SU-DHL-6 (cell line): ENCODE measurements around the gene NR2F1-AS1.

Source experiments
- H2AFZ ChIP-seq: fragments of 200-600 bp; sonication (generic); 2 replicates; pipeline ENCODE4 v1.6.1; 2014; ENCODE audit warnings: low read depth, mild to moderate bottlenecking, moderate library complexity, mixed read lengths, antibody characterized with exemption, low read length; ENCODE audit not compliant: severe bottlenecking
- H3F3A ChIP-seq: fragments of 200-600 bp; shearing (Covaris generic); 2 replicates; pipeline ENCODE4 v1.6.0; 2016; ENCODE audit warnings: antibody characterized with exemption, mild to moderate bottlenecking; ENCODE audit not compliant: insufficient read depth
- H3K27ac ChIP-seq: fragments of 200-600 bp; sonication (generic); 2 replicates; pipeline ENCODE4 v1.5.1; 2016; ENCODE audit warnings: low read depth, mild to moderate bottlenecking, low read length, moderate library complexity, mixed read lengths
- H3K27me3 ChIP-seq: fragments of 200-600 bp; sonication (generic), shearing (Covaris generic); 2 replicates; pipeline ENCODE4 v1.6.0; 2014; ENCODE audit warnings: mild to moderate bottlenecking, low read length
- H3K36me3 ChIP-seq: fragments of 200-600 bp; sonication (generic); 2 replicates; pipeline ENCODE4 v1.6.1; 2014; ENCODE audit warnings: mild to moderate bottlenecking, low read length, mixed read lengths
- H3K4me2 ChIP-seq: fragments of 300-600, 200-600 bp; shearing (Covaris generic), sonication (generic); 2 replicates; pipeline ENCODE4 v1.6.0; 2014; ENCODE audit warnings: low read length, low read depth, mild to moderate bottlenecking; ENCODE audit not compliant: poor library complexity, severe bottlenecking
- H3K4me3 ChIP-seq: fragments of 200-600 bp; sonication (generic); 2 replicates; pipeline ENCODE4 v1.5.1; 2014; ENCODE audit warnings: antibody characterized with exemption, low read length, mild to moderate bottlenecking, mixed read lengths; ENCODE audit not compliant: insufficient read depth, poor library complexity, severe bottlenecking
- H3K79me2 ChIP-seq: fragments of 200-600 bp; sonication (generic); 2 replicates; pipeline ENCODE4 v1.6.1; 2014; ENCODE audit warnings: mild to moderate bottlenecking, low read length, moderate library complexity; ENCODE audit not compliant: insufficient read depth
- H3K9ac ChIP-seq: fragments of 200-600 bp; sonication (generic); 2 replicates; pipeline ENCODE4 v1.7.0; 2014; ENCODE audit warnings: mild to moderate bottlenecking, low read length
- H3K9me2 ChIP-seq: fragments of 200-600 bp; sonication (generic); replicated peaks from 2 replicates; pipeline ENCODE4 v1.6.1; 2014; ENCODE audit warnings: low read length; ENCODE audit not compliant: insufficient read depth
- H3K9me3 ChIP-seq: fragments of 200-600 bp; sonication (generic); 2 replicates; pipeline ENCODE4 v1.6.1; 2014; ENCODE audit warnings: low read length, mixed read lengths; ENCODE audit not compliant: insufficient read depth
- H4K20me1 ChIP-seq: fragments of 200-600 bp; sonication (generic); 2 replicates; pipeline ENCODE4 v1.6.1; 2014; ENCODE audit warnings: low read depth, mild to moderate bottlenecking, antibody characterized with exemption, low read length, moderate library complexity, mixed read lengths
- EZH2phosphoT487 ChIP-seq: fragments of 200-600 bp; sonication (generic), shearing (Covaris generic); conservative IDR thresholded peaks from 2 replicates; pipeline ENCODE4 v1.6.1; 2018; ENCODE audit warnings: mild to moderate bottlenecking, antibody characterized with exemption, low read length, moderate library complexity, mixed read lengths
- TF ChIP-seq, protein P1 (sequence below): fragments of 200-600 bp; sonication (generic); IDR thresholded peaks from one replicate; pipeline ENCODE4 v1.5.1; 2017; ENCODE audit warnings: antibody characterized with exemption, mild to moderate bottlenecking, low read length, moderate library complexity; ENCODE audit not compliant: insufficient read depth, poor library complexity, severe bottlenecking

NR2F1-AS1 gene

DNA sequence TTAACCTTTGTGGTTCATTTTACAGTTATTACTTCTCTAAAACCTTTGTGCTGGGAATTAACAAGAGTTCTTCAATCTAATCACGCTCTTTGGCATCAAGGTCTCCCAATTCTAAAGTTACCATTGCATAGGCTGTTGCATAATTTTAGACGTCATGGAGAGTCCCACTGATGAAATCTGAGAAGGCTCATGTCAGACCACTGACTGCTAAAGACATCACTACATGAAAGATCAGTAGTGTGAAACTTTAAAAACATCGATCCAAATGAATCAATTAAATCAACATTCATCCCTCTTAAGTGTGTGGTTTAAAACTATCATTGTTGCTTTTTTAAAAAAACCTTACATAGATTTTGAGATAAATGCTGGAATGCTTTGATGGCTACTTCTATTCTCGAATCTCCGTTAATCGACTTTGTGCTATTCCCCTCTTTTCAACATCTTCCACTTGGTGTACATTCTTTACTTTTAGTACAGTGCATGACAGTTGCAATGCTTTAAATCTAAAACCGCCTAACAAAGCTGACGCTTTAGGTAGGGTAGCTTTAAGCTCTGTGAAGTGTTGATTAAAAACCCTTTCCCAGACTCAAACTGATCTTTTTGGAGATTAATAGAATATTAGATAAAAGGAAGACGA lies 35.6 kb upstream of the NR2F1-AS1 start:
- no peak for TF ChIP-seq EZH2phosphoT487
- TF ChIP-seq, protein P1, sequence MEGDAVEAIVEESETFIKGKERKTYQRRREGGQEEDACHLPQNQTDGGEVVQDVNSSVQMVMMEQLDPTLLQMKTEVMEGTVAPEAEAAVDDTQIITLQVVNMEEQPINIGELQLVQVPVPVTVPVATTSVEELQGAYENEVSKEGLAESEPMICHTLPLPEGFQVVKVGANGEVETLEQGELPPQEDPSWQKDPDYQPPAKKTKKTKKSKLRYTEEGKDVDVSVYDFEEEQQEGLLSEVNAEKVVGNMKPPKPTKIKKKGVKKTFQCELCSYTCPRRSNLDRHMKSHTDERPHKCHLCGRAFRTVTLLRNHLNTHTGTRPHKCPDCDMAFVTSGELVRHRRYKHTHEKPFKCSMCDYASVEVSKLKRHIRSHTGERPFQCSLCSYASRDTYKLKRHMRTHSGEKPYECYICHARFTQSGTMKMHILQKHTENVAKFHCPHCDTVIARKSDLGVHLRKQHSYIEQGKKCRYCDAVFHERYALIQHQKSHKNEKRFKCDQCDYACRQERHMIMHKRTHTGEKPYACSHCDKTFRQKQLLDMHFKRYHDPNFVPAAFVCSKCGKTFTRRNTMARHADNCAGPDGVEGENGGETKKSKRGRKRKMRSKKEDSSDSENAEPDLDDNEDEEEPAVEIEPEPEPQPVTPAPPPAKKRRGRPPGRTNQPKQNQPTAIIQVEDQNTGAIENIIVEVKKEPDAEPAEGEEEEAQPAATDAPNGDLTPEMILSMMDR: no peak

DNA sequence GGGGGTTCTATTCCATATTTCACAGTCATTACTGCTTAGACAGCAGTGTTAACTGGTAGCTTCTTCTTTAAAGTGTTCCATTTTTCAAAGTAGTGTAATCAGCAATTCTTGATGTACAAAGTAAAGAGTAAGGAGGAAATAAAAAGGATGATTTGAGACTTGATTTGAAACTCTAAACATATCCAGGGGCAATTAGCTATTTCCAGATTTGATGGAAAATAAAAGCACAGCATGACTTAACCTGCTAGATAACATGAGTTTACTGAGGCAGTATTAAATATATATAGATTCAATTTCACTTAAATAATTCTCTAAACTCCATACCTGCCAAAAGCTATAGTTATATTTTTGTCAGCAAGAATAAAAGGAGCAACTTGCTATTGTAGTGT lies 31.8 kb upstream of the NR2F1-AS1 start:
- H3K36me3 ChIP-seq: no peaks in the 10 kb centered on the region
- no peak overlapping the region for H2AFZ ChIP-seq
- H3K79me2 ChIP-seq: no peaks in the 10 kb centered on the region
- no peaks in the 10 kb centered on the region for H3K9me2 ChIP-seq
- H3K9me3 ChIP-seq: no peaks in the 10 kb centered on the region
- no peak overlapping the region for H3K9ac ChIP-seq
- no peak overlapping the region for H3K4me2 ChIP-seq
- no peak for TF ChIP-seq EZH2phosphoT487
- TF ChIP-seq, protein P1: no peak
- H3K27ac ChIP-seq: no peak overlapping the region
- no peaks in the 10 kb centered on the region for H3K27me3 ChIP-seq
- peaks cover 3% of the 10 kb centered on the region; the same call in 1 of the 2 replicates for H4K20me1 ChIP-seq
- H3F3A ChIP-seq: no peaks in the 10 kb centered on the region
- no peak overlapping the region for H3K4me3 ChIP-seq

More for the DNA sequence above, 35.6 kb upstream of the NR2F1-AS1 start:
- H3K27ac ChIP-seq: no peak overlapping the region
- no peaks in the 10 kb centered on the region for H3K27me3 ChIP-seq
- H3K4me3 ChIP-seq: no peak overlapping the region
- no peaks in the 10 kb centered on the region for H3K79me2 ChIP-seq
- H3K9me3 ChIP-seq: no peaks in the 10 kb centered on the region
- no peak overlapping the region for H3K4me2 ChIP-seq
- H3K9me2 ChIP-seq: no peaks in the 10 kb centered on the region
- no peaks in the 10 kb centered on the region for H3K36me3 ChIP-seq
- peaks cover 3% of the 10 kb centered on the region; the same call in 1 of the 2 replicates for H4K20me1 ChIP-seq
- H2AFZ ChIP-seq: no peak overlapping the region
- no peak overlapping the region for H3K9ac ChIP-seq
- H3F3A ChIP-seq: peaks cover 2% of the 10 kb centered on the region; the same call in 1 of the 2 replicates

DNA sequence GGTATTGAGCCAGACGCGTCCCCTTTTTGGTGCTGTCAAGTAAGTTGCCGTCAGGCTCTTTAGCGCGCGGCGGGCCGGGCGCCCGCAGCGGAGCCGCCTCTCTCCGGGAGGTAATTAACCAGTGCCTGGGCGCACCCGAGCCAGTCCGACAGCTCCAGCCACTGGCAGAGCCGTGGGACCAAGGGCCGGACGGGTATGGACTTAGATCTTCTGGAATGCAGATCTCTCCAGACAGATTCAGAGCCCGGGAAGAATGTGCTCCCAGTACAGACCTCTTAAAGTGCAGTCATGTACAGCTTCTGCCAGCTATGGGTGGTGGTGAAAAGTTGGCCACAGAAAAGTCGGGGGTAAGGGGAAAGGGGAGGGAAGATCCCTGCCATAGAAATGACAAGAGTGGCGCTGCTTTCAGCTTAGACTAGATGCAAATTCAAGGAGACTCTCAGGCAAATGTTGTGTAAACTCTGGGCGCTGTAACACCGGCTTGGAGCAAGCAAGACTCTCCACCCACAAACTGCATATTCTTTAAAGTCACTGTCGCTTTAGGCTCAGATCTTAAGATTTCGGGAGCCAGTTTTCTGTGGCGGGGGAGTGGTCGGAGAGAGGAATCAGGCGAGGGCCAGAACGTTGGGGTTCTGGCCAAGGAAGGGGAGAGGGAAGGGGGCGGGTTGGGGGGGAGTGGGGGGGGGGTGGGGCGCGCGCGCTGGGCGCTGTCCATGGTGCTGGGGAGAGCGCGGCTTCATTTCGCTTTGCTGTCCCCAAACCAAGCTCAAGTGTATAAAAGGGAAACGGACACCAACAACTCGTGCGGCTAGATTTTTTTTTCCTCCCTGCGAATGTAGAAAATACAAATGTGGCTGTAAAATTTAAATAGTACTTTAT lies 31.2 kb upstream of the NR2F1-AS1 start:
- Histone ChIP-seq H3K9ac (no peak overlapping the region), H3K27me3 (no peaks in the 10 kb centered on the region), H3K9me2 (no peaks in the 10 kb centered on the region), H3K27ac (no peak overlapping the region), H2AFZ (no peak overlapping the region), H3F3A (no peaks in the 10 kb centered on the region), H3K4me2 (no peak overlapping the region), H3K79me2 (no peaks in the 10 kb centered on the region), H3K9me3 (no peaks in the 10 kb centered on the region), H3K36me3 (no peaks in the 10 kb centered on the region), H3K4me3 (no peak overlapping the region), H4K20me1 (peaks cover 3% of the 10 kb centered on the region; the same call in 1 of the 2 replicates)
- TF ChIP-seq, protein P1: no peak
- no peak for TF ChIP-seq EZH2phosphoT487
